Vagina (tissue), 2 donors: ENCODE data around the gene SMURF2.

Source experiments
- POLR2A ChIP-seq, 2 donors: fragments of 450-650 bp; IDR thresholded peaks; one replicate each; pipeline ENCODE4 v1.6.1; 2017; ENCODE audit warnings: antibody characterized with exemption in 2 of 2, mild to moderate bottlenecking in 2 of 2, moderate library complexity in 2 of 2
- TF ChIP-seq, protein P1 (sequence below), 3 experiments: fragments of 450-650 bp in 2 of 3; fragments of 200-600 bp in 1 of 3; sonication (generic) in 1 of 3; IDR thresholded peaks; one replicate each; pipeline ENCODE4 v1.5.1; 2017 to 2019; ENCODE audit warnings: antibody characterized with exemption in 3 of 3, mild to moderate bottlenecking in 2 of 3, moderate library complexity in 2 of 3

DNA sequence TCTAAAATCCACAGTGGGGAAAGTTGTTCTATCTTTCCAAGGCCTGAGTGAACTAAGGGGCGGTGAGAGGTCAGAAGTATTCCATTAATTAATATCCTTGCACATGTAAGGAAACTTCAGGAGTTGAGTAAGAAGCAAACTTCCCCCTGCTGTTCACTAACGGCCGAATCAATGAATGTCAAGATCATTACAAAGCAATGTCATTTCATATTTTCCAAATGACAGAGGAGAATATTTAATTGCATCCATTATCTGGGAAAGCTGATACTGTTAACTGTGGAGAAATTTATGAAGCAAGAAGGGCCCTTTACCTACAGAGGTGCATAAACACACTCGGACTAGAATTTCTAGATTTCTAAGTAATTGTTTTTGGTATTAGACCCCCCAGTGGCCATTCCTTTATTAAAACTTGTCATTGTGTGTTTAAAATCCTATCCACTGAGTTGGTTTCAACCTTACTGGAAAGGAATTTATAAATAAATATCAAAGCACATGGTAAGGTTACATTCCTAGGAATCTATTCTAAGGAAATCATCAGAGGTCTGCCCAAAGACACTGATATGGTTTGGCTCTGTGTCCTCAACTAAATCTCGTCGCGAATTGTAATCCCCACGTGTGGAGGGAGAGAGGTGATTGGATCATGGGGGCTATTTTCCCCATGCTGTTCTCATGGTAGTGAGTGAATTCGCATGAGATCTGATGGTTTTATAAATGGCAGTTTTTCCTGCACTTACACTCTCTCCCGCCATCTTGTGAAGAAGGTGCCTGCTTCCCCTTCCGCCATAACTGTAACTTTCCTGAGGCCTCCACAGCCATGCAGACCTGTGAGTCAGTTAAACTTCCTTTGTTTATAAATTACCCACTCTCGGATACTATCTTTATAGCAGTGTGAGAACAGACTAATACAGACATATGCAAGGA, 20.4 kb upstream of the SMURF2 start:
- TF ChIP-seq, protein P1, sequence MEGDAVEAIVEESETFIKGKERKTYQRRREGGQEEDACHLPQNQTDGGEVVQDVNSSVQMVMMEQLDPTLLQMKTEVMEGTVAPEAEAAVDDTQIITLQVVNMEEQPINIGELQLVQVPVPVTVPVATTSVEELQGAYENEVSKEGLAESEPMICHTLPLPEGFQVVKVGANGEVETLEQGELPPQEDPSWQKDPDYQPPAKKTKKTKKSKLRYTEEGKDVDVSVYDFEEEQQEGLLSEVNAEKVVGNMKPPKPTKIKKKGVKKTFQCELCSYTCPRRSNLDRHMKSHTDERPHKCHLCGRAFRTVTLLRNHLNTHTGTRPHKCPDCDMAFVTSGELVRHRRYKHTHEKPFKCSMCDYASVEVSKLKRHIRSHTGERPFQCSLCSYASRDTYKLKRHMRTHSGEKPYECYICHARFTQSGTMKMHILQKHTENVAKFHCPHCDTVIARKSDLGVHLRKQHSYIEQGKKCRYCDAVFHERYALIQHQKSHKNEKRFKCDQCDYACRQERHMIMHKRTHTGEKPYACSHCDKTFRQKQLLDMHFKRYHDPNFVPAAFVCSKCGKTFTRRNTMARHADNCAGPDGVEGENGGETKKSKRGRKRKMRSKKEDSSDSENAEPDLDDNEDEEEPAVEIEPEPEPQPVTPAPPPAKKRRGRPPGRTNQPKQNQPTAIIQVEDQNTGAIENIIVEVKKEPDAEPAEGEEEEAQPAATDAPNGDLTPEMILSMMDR (IDR thresholded peaks at IDR 0.05): no peak
- TF ChIP-seq POLR2A (IDR thresholded peaks at IDR 0.05): no peak
